Jurkat, Clone E6-1 (cell line): ENCODE results near the gene ANKRD12.

Experiments used
- DNase-seq: peaks from one replicate; pipeline ENCODE4 v3.0.0-alpha.2; 2011; ENCODE audit warnings: low read depth, low spot score
- H3K4me3 ChIP-seq: 2 replicates; pipeline ENCODE4 v1.5.1; 2011; ENCODE audit warnings: mild to moderate bottlenecking, low read length, control low read depth, moderate library complexity

Gene ANKRD12

DNA sequence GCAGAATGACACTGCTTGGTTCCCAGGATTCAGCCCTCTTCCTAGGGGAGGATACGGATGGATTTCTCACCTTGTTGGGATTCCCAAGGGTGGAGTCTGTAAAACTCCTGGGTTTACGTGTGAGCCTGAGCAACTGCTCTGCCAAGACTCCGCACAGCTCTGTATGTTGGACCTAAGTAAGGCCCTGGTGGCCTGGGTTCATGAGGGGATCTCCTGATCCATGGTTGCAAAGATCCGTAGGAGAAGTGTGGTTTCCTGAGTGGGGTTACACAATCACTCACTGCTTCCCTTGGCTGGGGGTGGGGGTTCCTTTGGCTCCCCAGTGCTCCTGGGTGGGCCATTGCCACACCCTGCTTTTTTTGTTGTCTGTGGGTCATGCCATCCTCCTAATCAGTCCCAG is 37.7 kb downstream of the ANKRD12 start:
- DNase-seq = no peak
- no peak overlapping the region for H3K4me3 ChIP-seq

DNA sequence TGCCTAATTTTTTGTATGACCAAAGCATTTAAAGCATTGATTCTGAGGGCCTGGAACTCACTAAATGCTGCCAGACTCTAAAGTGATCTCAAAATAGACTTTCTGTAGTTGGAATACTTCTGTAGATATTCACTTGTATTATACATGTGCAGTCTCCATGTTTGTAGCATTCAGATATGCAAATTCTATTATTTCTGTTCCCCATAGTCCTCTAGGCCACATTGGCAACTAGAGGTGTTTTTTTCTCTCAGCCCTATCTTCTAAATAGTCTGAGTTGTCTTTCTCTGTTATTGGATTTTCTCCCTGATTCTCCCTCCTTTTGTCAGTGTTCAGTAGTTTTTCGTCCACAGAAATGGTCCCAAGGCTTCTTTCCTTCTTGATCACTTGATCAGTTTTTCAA is 38.5 kb downstream of the ANKRD12 start:
- DNase-seq = no peak
- H3K4me3 ChIP-seq = no peak overlapping the region

GRCh38 chr18:9177031-9177430 is 40.5 kb downstream of the ANKRD12 start:
- H3K4me3 ChIP-seq = no peak overlapping the region
- no peak for DNase-seq

DNA sequence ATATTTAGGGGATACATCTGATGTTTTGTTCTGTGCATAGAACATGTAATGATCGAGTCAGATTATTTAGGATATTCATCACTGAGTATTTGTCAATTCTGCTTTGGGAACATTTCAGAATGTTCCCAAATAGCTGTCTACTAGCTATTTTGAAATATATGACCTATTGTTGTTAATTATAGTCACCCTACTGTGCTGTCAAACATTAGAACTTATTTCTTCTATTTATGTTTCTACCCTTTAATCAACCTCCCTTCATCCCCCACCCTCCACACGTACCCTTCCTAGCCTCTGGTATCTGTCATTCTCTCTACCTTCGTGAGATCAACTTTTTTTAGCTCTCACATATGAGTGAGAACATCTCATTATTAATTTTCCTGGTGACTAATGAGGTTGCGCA is 40.9 kb downstream of the ANKRD12 start:
- no peak for DNase-seq
- no peak overlapping the region for H3K4me3 ChIP-seq

DNA sequence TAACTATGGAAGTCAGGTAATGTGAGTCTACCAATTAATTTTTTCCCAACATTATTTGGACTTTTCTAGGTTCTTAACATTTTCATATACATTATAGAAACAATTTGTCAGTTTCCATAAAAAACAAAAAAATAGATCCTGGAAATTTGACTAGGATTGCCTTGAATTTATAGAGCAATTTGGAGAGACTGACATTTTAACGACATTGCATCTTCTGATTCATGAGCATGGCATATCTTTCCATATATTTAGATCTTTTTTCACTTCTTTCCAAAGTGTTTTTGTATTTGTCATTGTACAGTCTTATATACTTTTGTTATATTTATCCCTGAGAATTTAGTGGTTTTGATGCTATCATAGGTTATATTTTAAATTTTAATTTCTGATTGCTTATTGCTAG is 42.0 kb downstream of the ANKRD12 start:
- DNase-seq = no peak
- H3K4me3 ChIP-seq = no peak overlapping the region

GRCh38 chr18:9181275-9181674 is 44.7 kb downstream of the ANKRD12 start:
- no peak for DNase-seq
- H3K4me3 ChIP-seq = no peak overlapping the region

- no peak for DNase-seq
- H3K4me3 ChIP-seq = no peak overlapping the region
These were observed 46.3 kb downstream of the ANKRD12 start for GRCh38 chr18:9182852-9183399.

DNA sequence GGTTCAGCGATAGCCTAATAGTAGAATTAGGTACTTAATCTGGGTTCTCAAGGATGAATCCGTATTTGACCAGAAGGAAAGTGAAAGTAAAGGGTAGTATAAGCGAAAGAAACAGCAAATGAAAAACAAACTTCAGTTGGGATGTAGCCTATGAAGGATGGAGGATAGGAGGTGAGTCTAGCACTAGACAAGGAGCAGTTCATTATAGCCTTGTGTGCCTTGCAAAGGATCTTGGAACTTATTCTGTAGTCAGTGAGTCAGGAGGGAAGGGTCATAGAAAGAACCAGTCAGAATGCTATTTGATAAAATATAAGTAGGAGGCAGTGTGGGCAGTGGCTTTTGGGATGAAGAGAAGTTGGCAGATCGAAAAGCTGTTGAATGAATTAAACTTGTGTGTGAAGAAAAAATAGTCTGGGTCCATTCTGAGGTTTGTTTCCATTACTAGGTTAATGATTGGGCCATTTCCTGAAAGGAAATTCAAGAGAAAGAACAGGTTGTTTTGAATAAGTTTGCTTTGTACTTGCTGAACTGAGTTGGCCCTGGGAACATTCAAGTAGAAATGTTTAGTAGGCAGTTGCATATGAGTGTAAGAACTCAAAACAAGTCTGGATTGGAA is 48.5 kb downstream of the ANKRD12 start:
- H3K4me3 ChIP-seq = no peak overlapping the region

GRCh38 chr18:9188359-9189231 is 52.0 kb downstream of the ANKRD12 start:
- no peak for DNase-seq
- H3K4me3 ChIP-seq = no peak overlapping the region

More for the DNA sequence above, 48.5 kb downstream of the ANKRD12 start:
- DNase-seq = no peak

GRCh38 chr18:9189491-9189890 is 52.9 kb downstream of the ANKRD12 start:
- DNase-seq = no peak

DNA sequence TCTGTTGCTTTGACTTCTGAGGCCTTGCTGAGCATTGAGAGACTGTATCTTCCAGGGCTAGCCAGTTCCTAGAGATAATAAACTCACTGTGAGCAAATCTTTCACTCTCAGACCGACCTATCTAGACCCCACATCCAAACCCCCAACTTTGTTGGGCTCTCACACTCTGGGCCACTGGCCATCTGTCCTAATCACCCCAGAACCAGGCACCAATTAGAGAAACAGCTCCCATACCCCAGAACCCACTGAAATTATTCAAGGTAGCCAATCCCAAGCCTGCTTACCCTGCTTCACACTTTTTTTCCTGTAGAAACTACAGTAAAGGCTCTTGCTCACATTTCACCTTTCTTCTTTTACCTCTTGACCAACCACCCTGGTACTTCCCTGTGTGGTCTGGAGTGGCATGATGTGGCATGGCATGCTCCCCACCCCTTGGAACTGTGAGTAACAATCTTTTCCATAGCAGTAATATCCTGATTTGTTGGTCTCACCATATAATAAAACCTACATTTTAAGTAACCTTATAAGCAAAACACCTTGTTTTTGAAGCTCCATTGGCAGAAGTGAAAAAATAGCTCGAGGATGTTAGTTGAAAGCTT is 55.2 kb downstream of the ANKRD12 start:
- no peak overlapping the region for H3K4me3 ChIP-seq
- DNase-seq = no peak

More at GRCh38 chr18:9189491-9189890, 52.9 kb downstream of the ANKRD12 start:
- no peak overlapping the region for H3K4me3 ChIP-seq

DNA sequence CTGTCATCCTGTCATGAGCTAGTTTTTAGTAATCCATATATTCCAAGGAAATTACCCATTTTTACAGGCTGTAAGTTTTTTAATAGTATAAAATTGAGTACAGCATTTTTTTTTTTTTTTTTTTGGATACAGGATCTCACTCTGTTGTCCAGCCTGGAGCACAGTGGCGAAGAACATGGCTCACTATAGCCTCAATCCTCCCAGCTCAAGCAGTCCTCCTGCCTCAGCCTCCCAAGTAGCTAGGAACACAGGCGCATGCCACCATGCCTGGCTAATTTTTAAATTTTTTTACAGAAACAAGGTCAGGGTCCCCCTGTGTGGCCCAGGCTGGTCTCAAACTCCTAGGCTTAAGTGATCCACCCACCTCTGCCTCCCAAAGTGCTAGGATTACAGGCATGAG is 56.5 kb downstream of the ANKRD12 start:
- H3K4me3 ChIP-seq = no peak overlapping the region
- DNase-seq = no peak

DNA sequence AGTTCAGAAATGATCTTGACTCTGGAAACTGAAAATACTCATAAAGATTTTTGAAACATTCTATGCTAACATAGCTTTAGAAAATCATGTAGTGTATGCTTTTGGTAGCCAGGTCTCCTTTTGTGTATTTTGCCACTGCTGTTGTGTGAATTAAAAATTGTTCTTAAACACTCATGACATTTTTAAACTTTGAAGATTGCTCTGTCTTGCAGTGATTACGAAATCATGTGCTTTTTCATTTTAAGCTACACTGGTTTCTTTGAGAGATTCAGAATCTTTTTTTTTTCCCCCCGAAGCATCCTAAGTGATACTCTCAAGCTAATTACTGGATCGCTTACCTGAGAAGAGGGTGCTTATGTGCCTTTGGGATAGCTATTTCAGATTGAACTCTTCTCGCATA is 60.0 kb downstream of the ANKRD12 start:
- no peak for DNase-seq
- H3K4me3 ChIP-seq = no peak overlapping the region

DNA sequence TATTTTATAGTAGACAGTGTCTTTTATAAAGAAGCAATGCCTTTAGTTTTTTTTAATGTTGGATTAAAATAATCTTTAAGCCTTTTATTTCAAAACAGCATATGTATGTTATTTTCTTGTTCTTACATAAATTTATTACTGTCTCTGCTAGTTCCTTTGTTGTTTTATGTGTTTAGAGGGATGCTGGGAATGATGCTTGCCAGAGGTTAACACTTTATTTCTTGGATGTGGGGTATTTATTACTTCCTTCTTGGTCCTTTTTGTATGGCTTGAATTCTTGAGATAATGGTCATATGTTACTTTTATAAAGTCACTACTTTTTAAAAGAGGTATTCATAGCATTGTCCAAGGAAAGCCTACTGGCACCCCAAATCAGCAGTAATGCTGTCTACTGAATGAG is 63.1 kb downstream of the ANKRD12 start:
- DNase-seq = no peak
- no peak overlapping the region for H3K4me3 ChIP-seq

GRCh38 chr18:9201224-9201623 is 64.6 kb downstream of the ANKRD12 start:
- no peak overlapping the region for H3K4me3 ChIP-seq
- no peak for DNase-seq

DNA sequence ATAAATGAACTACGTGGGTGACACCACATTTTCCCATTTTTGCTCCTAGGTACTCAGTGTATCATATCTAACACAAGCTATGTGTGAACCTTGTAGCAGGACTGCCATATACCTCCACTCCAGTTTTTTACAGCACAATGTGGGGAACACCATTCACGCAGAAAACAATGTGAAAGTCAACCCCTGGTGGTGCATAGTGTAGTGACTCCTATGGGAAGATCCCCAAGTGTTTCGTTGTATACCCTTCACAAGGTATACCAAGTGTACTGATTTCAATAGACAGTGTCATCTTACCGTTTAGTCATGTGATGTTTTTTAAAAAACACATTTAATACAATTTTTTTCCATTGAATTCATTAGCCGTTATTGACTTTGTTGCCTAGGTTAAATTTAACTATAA is 68.1 kb downstream of the ANKRD12 start:
- no peak for DNase-seq
- no peak overlapping the region for H3K4me3 ChIP-seq

DNA sequence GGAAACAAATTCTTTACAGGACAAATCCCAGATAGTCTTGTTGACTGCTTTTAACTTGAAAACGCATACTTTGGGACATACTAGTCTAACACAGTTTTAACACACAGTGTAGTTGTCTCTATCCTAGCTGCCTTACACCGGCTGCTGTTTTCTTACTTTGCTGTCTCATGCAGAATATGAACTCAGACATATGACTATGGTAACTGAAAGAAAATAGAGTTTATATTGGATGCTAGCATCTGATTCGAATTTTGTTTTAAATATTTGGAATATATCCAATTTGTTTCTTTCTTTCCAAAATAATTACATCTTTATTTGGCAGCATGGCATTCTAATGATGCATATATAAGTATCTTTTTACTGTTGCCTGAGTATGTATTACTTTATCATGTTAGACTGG is 69.8 kb downstream of the ANKRD12 start:
- H3K4me3 ChIP-seq = no peak overlapping the region
- DNase-seq = no peak

GRCh38 chr18:9209279-9209678 is 72.7 kb downstream of the ANKRD12 start:
- DNase-seq = no peak
- H3K4me3 ChIP-seq = no peak overlapping the region

- DNase-seq = no peak
These were observed 74.4 kb downstream of the ANKRD12 start for GRCh38 chr18:9210966-9211365.

DNA sequence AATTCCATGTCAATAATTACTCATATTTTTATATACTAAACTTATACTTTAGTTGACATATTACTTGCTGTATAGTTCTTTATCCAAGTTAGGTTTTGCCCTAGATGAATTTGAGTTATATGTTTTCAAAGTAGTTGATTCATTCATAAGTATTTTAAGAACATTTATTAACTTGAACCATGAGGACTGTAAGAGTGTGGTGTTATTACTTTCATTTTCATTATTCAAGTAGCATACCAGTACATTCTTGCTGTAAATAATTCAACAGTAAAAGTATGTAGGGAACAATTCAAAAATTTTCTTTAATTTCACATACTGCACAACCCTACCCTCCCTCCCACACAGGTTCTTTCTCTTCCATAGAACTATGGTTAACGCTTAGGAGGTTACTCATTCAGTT is 75.4 kb downstream of the ANKRD12 start:
- H3K4me3 ChIP-seq = no peak overlapping the region
- DNase-seq = no peak

More at GRCh38 chr18:9210966-9211365, 74.4 kb downstream of the ANKRD12 start:
- H3K4me3 ChIP-seq = no peak overlapping the region
